ENCODE results near the gene NHLRC1. TPM values are rescaled to one million over a fixed set of nuclear protein-coding genes. Genes with fewer than 3 reads are reported as not detected.

The NHLRC1 gene
- total RNA-seq, 4 donors from 2014 or later = 0.49 to 1.8 (median 1.3) TPM

DNA sequence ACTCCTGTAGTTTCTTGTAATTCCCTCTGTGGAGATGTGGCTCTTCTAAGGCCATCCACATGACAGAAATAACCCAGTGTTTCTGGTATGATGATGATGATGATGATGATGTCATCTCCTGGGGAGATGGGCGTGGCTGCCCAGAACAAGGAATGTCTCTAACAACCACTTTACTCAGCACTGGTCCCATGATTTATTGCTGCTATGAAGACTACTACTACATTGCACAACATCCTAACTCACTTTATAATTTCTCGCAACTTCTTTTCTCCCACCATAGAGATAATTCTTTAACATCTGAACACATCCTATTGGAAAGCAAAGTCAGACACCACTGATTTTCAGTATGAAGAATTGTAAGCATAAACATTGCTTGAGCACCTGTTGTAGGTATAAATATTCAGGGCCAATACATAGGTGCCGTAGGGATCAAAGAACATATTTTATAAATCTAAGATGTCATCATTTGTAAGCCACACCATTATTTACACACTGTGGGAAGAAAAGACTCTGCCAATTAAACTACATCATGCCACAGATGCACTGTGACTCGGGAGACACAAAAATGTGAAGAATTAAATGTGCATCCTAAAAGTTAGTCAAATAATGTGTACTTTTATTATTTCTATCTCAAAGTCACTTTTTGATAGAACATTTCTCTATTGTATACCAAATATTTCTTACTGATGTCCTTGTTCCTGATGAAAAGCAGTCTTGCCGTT, 26.0 kb upstream of the NHLRC1 start:
- TF ChIP-seq, protein P1, sequence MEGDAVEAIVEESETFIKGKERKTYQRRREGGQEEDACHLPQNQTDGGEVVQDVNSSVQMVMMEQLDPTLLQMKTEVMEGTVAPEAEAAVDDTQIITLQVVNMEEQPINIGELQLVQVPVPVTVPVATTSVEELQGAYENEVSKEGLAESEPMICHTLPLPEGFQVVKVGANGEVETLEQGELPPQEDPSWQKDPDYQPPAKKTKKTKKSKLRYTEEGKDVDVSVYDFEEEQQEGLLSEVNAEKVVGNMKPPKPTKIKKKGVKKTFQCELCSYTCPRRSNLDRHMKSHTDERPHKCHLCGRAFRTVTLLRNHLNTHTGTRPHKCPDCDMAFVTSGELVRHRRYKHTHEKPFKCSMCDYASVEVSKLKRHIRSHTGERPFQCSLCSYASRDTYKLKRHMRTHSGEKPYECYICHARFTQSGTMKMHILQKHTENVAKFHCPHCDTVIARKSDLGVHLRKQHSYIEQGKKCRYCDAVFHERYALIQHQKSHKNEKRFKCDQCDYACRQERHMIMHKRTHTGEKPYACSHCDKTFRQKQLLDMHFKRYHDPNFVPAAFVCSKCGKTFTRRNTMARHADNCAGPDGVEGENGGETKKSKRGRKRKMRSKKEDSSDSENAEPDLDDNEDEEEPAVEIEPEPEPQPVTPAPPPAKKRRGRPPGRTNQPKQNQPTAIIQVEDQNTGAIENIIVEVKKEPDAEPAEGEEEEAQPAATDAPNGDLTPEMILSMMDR (IDR thresholded peaks at IDR 0.05) = no peak
- no peak for TF ChIP-seq POLR2A (IDR thresholded peaks at IDR 0.05)
- Histone ChIP-seq H3K27me3 (no peaks in the 10 kb centered on the region), H3K4me3 (no peak overlapping the region), H3K36me3 (peaks cover 0 to 45% (median 0%) of the 10 kb centered on the region in 3 donors), H3K4me1 (peaks cover 2 to 10% (median 3%) of the 10 kb centered on the region in 3 donors), H3K27ac (no peak overlapping the region), H3K9me3 (no peaks in the 10 kb centered on the region)
- no peak for DNase-seq
- 85 to 90% methylated on average over 5 of the region's 5 CpGs for WGBS, 2 donors
- intact Hi-C loops (cut with DNase I) = no loop called here

DNA sequence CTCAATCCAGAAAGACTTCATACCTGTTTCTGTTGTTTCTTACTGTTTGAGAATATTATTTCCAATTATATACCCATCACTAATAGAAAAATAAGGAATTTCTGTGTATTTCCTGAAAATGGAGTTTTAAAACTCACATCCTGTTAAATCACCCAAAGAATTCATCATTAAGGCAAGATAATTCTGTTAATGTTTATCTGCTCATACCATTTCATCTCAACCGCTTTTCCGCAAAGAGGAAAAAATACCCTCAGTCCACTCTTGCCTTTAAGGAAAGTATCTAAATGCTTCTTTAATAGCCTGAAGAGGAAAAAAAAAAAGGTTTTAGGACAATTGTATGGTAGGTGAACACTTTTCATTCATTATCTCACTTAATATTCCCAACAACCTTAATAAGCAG, 25.1 kb upstream of the NHLRC1 start:
- WGBS, 2 donors = 95 to 98% methylated on average over 2 of the region's 2 CpGs
- H3K36me3 ChIP-seq = peaks cover 0 to 53% (median 0%) of the 10 kb centered on the region in 3 donors
- TF ChIP-seq POLR2A (IDR thresholded peaks at IDR 0.05) = no peak
- TF ChIP-seq, protein P1 (IDR thresholded peaks at IDR 0.05) = no peak
- intact Hi-C loops (cut with DNase I) = no loop called here
- no peak overlapping the region for H3K27ac ChIP-seq
- DNase-seq = no peak
- no peak overlapping the region for H3K4me3 ChIP-seq
- peaks cover 0 to 2% (median 0%) of the 10 kb centered on the region in 3 donors for H3K4me1 ChIP-seq
- H3K27me3 ChIP-seq = no peaks in the 10 kb centered on the region
- no peaks in the 10 kb centered on the region for H3K9me3 ChIP-seq

DNA sequence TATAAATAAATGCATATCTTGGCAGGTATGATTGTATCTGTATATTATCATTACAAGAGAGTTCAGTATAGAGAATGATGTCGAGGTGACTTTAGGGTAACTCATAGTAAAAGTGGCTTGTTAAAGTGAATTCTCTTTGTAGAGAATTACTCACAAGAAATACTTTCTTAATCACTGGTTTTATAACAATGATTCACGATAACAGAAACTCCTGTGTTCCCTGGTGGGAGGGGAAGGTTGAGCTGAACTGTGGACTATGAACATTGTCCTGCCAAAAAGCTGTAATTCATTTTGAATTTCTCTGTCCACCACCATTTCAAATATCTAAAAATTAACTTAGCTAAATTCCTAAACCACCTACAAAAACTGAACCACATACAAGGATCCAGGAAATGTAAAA, 24.7 kb upstream of the NHLRC1 start:
- TF ChIP-seq, protein P1 (IDR thresholded peaks at IDR 0.05) = no peak
- no peak for TF ChIP-seq POLR2A (IDR thresholded peaks at IDR 0.05)
- 41 to 51% methylated on average over 2 of the region's 2 CpGs for WGBS, 2 donors
- Histone ChIP-seq H3K27ac (no peak overlapping the region), H3K4me3 (no peak overlapping the region), H3K36me3 (peaks cover 0 to 58% (median 0%) of the 10 kb centered on the region in 3 donors), H3K27me3 (no peaks in the 10 kb centered on the region), H3K9me3 (no peaks in the 10 kb centered on the region), H3K4me1 (no peaks in the 10 kb centered on the region)
- DNase-seq = no peak
- intact Hi-C loops (cut with DNase I) = no loop called here

GRCh38 chr6:18142591-18142861, 20.0 kb upstream of the NHLRC1 start:
- intact Hi-C loops (cut with DNase I) = no loop called here
- H3K4me3 ChIP-seq = no peak overlapping the region
- no peaks in the 10 kb centered on the region for H3K27me3 ChIP-seq
- DNase-seq = no peak
- H3K27ac ChIP-seq = no peak overlapping the region
- TF ChIP-seq, protein P1 (IDR thresholded peaks at IDR 0.05) = no peak
- no peak for TF ChIP-seq POLR2A (IDR thresholded peaks at IDR 0.05)
- H3K9me3 ChIP-seq = no peaks in the 10 kb centered on the region
- WGBS, 2 donors = 91 to 95% methylated on average over 3 of the region's 3 CpGs
- no peaks in the 10 kb centered on the region for H3K4me1 ChIP-seq
- H3K36me3 ChIP-seq = peaks cover 0 to 89% (median 6%) of the 10 kb centered on the region in 3 donors

- H3K9me3 ChIP-seq = no peaks in the 10 kb centered on the region
- peaks cover 0 to 90% (median 6%) of the 10 kb centered on the region in 3 donors for H3K36me3 ChIP-seq
- no peaks in the 10 kb centered on the region for H3K4me1 ChIP-seq
- 70 to 84% methylated on average over 13 of the region's 13 CpGs for WGBS, 2 donors
- H3K4me3 ChIP-seq = no peak overlapping the region
- H3K27ac ChIP-seq = no peak overlapping the region
- no peaks in the 10 kb centered on the region for H3K27me3 ChIP-seq
- TF ChIP-seq POLR2A (IDR thresholded peaks at IDR 0.05) = no peak
- TF ChIP-seq, protein P1 (IDR thresholded peaks at IDR 0.05) = no peak
- no peak for DNase-seq
- intact Hi-C loops (cut with DNase I) = no loop called here
Observed at GRCh38 chr6:18141805-18142590, 19.5 kb upstream of the NHLRC1 start.

Measured in esophagus squamous epithelium (tissue), 5 donors.